ENCODE results near the gene TULP1. TPM values are rescaled to one million over a fixed set of nuclear protein-coding genes. Genes with fewer than 3 reads are reported as not detected.
A peak's percentile ranks its signal among the peaks of the same experiment; 100 is the strongest.

Gene TULP1
- total and polyA plus RNA-seq, 2 of the 8 experiments (the other 6 are each of a cell fraction or from before 2014, with no cell fraction given), result 3.2 to 6.8 TPM

DNA sequence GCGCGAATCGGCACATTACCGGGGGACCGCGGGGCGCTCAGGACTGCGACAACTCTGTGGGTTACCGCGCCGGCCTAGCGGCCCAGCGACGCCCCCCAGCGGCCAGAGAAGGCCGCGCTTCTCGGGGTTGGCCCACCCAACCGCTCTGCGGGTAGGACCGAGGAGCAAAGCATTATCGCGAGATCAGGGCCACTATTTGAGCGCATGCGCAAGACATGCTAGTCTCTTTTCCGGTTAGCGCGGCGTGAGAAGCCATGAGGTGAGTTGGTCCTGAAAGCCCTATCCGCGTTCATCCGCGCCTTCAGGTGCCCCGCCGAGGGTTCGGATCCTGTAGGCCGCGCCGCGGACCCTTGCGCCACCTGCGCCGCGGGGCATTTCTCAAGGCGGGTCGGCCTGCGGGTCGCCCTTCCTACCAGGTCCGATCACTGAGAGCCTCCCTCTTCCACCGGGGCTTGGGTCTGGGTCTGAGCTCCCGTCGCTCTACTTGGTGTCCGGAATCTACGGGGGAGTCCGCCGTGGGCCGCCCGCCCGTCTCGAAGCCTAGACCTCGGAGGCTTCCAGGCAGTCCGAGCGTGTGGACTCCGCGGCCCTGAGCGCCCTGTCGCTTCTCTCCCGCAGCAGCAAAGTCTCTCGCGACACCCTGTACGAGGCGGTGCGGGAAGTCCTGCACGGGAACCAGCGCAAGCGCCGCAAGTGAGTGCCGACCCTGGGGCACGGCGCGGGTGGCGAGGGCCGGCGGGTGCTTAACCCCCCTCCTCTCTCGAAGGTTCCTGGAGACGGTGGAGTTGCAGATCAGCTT lies 44.3 kb downstream of the TULP1 start, which contains the start of gene RPL10A (continued):
- TF ChIP-seq CBX5 (IDR thresholded peaks at IDR 0.05; ENCODE audit: low read depth, low read length), result no peak
- TF ChIP-seq MAFK (IDR thresholded peaks at IDR 0.05; ENCODE audit: low read depth, low read length), result no peak
- TF ChIP-seq ASH2L (IDR thresholded peaks at IDR 0.05; ENCODE audit: low read length), result peak; percentile 71
- 0 out of 2 replicates have a peak, but pooled peaks have one; percentile 8 for TF ChIP-seq RBBP5 (IDR thresholded peaks at IDR 0.05; ENCODE audit: borderline replicate concordance, low read depth, low read length)
- TF ChIP-seq, protein P1, sequence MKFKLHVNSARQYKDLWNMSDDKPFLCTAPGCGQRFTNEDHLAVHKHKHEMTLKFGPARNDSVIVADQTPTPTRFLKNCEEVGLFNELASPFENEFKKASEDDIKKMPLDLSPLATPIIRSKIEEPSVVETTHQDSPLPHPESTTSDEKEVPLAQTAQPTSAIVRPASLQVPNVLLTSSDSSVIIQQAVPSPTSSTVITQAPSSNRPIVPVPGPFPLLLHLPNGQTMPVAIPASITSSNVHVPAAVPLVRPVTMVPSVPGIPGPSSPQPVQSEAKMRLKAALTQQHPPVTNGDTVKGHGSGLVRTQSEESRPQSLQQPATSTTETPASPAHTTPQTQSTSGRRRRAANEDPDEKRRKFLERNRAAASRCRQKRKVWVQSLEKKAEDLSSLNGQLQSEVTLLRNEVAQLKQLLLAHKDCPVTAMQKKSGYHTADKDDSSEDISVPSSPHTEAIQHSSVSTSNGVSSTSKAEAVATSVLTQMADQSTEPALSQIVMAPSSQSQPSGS (IDR thresholded peaks at IDR 0.05; ENCODE audit: low read length), result peak; percentile 85
- no peak for TF ChIP-seq SUZ12 (IDR thresholded peaks at IDR 0.05; ENCODE audit: low read length)
- TF ChIP-seq, protein P2, sequence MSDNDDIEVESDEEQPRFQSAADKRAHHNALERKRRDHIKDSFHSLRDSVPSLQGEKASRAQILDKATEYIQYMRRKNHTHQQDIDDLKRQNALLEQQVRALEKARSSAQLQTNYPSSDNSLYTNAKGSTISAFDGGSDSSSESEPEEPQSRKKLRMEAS (IDR thresholded peaks at IDR 0.05), result peak; percentile 87
- TF ChIP-seq EGR1 (IDR thresholded peaks at IDR 0.05; ENCODE audit: borderline replicate concordance, low read depth, low read length), result no peak
- TF ChIP-seq HDAC2 (IDR thresholded peaks at IDR 0.05; ENCODE audit: borderline replicate concordance in 1 of 2, low read depth in 2 of 2, low read length in 2 of 2), result 0 out of 4 replicates have a peak, but pooled peaks of 1 of the 2 experiments have one; percentile 47
- TF ChIP-seq SP4 (IDR thresholded peaks at IDR 0.05; ENCODE audit: low read length), result peak; percentile 64; the same call in 1 of the 2 replicates
